Measurements from ENCODE around the gene NOC2L.

DNA sequence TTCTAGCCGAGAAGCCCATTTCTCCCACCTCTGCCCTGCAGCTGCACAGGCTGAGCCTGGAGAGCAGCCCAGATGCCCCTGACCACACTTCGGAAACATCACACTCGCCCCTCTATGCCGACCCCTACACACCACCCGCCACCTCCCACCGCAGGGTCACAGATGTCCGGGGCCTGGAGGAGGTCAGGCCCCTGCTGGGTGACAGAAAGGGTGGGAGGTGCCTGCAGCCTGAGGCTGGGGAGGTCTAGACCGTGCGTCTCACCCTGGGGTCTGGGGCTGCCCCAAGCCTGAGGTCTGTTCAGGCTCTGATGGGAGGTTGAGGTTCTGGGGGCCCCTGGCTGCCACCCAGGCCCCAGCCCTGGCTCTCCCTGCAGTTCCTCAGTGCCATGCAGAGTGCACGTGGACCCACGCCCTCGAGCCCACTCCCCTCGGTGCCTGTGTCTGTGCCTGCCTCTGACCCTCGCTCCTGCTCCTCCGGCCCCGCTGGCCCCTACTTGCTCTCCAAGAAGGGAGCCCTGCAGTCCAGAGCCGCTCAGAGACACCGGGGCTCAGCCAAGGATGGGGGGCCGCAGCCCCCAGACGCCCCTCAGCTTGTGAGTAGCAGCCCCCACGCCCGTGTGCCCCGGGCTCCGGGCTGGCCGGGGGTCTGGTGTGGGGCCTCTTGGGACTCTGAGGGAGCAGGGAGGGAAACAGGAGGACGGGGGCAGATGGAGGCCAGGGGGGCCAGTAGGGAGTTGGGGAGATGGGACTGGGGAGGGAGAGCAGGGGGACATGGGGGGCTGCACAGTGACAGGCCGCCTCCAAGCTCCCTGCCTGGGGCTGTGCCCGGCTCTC, 14.6 kb upstream of the NOC2L start:
- TF ChIP-seq, protein P1, sequence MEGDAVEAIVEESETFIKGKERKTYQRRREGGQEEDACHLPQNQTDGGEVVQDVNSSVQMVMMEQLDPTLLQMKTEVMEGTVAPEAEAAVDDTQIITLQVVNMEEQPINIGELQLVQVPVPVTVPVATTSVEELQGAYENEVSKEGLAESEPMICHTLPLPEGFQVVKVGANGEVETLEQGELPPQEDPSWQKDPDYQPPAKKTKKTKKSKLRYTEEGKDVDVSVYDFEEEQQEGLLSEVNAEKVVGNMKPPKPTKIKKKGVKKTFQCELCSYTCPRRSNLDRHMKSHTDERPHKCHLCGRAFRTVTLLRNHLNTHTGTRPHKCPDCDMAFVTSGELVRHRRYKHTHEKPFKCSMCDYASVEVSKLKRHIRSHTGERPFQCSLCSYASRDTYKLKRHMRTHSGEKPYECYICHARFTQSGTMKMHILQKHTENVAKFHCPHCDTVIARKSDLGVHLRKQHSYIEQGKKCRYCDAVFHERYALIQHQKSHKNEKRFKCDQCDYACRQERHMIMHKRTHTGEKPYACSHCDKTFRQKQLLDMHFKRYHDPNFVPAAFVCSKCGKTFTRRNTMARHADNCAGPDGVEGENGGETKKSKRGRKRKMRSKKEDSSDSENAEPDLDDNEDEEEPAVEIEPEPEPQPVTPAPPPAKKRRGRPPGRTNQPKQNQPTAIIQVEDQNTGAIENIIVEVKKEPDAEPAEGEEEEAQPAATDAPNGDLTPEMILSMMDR (conservative IDR thresholded peaks at IDR 0.05; ENCODE audit: low read length): no peak
- no peak for TF ChIP-seq EZH2phosphoT487 (IDR thresholded peaks at IDR 0.05; ENCODE audit: borderline replicate concordance, low read depth, low read length)

All from OCI-LY7 (cell line).